Chondrocyte (in vitro differentiated cells): Measurements from ENCODE around the gene TMEM250. TPM values are rescaled to one million over a fixed set of nuclear protein-coding genes. Genes with fewer than 3 reads are reported as not detected.

Experiments used
- DNase-seq: peaks from one replicate; pipeline ENCODE4 v3.0.0; 2021; ENCODE audit warnings: mixed read lengths, low spot score
- H3K27ac Mint-ChIP-seq: one replicate; pipeline ENCODE4 v1.8.0; 2021; ENCODE audit warnings: mild to moderate bottlenecking, moderate library complexity, mixed read lengths; ENCODE audit not compliant: unreplicated experiment
- H3K27me3 Mint-ChIP-seq: 2 replicates; pipeline ENCODE4 v1.8.0; 2021; ENCODE audit warnings: low read depth, mixed read lengths
- H3K36me3 Mint-ChIP-seq: 2 replicates; pipeline ENCODE4 v1.8.0; 2021; ENCODE audit warnings: low read depth, mixed read lengths
- H3K4me1 Mint-ChIP-seq: 2 replicates; pipeline ENCODE4 v1.8.0; 2021; ENCODE audit warnings: low read depth, mild to moderate bottlenecking, mixed read lengths
- H3K4me3 Mint-ChIP-seq: one replicate; pipeline ENCODE4 v1.8.0; 2021; ENCODE audit warnings: mild to moderate bottlenecking, moderate library complexity, mixed read lengths; ENCODE audit not compliant: unreplicated experiment
- H3K9me3 Mint-ChIP-seq: 2 replicates; pipeline ENCODE4 v1.8.0; 2021; ENCODE audit warnings: low read depth, mixed read lengths
- total RNA-seq: library from RNA; stranded (reverse); gene quantifications from 3 replicates; pipeline ENCODE4 v1.2.1, GENCODE V29; 2021
- TF ChIP-seq, protein P1 (sequence below): fragments of 200-600 bp; sonication (generic); IDR thresholded peaks from 2 replicates; pipeline ENCODE4 v1.5.0; 2021; ENCODE audit warnings: antibody characterized with exemption, mild to moderate bottlenecking, moderate library complexity

The TMEM250 gene
- total RNA-seq, 1 donor from 2014 or later = 37.3 TPM

DNA sequence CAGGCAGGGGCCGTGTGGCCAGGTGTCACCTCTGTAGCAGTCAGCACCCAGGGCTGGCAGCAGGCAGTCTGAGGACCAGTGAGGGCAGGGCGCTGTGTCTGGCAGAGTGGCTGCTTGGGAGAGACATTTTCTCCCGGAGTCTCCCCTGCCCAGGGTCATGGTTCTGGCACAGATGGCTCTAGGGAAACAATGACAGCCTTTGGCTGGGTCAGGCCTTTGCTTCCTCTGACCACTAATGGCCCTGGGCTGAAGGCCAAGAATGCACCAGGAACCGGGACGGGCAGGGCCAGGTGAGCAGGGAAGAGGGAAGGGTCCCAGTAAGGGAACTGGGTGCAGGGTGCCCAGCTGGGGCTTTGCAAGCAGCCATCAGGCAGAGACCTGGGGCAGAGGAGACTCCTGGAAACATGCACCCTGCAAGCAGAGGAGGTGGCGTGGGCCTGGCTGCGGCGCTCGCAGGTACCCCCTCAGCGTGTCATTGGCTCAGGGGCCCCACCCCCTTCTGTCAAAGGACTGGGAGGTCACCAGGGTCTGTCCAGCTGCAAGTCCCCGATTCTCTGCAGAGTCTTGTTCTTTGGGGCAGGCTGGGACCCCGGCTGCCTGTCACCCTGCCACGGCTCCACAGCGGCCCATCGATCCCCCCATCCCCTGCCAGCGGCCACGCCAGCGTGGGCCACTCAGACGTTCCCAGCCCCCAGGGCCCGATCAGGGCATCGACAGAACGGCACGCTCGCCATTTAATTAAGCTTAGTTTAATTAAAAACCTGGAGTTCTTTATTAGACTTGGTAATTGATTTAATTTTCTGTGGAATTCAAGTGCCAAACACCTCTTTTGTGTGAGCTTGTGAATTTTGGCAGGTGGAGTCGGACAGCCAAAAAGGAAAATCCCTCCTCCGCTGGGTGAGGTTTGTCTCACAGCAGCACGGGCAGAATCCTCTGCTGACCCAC lies 18.9 kb upstream of the TMEM250 start:
- H3K4me1 Mint-ChIP-seq = peaks cover 6% of the 10 kb centered on the region

DNA sequence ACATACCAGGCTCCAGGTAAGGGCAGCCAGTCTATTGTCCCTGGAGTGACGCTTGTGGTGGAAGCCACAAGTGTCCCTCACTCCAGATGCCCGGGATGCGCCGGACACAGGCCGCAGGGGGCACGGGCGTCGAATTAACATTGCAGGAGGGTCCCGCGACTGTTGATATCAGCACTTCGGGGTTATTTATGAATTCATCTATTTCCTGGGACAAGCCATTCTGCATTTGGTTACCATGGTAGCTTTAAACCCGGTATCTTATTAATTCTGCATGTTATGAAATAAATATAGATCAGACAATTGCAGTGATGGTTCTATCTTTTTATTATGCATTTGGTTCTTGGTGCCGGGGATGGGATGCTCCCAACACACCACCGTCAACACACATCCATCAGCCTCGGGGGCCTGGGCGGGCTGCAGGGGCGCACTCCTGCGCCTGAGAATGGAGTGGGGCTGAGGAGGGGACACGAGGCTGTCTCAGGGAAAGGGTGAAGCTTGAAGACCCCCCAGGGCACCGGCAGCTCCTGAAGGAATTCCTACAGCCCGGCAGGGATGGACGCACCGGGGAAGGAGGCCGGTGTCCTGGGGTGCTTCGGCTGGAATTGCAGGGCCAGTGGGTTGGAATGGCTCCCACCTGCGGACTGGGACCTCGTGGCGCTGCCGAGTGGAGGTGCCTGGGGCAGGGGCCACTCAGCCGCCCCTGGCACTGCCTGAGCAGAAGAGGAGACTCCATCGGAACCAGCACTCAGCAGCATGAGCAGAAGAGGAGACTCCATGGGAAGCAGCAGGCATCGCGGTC lies 17.7 kb upstream of the TMEM250 start:
- H3K4me3 Mint-ChIP-seq = no peak overlapping the region
- DNase-seq = no peak
- H3K27ac Mint-ChIP-seq = no peak overlapping the region
- H3K36me3 Mint-ChIP-seq = no peaks in the 10 kb centered on the region
- H3K9me3 Mint-ChIP-seq = no peaks in the 10 kb centered on the region
- H3K4me1 Mint-ChIP-seq = peaks cover 6% of the 10 kb centered on the region
- H3K27me3 Mint-ChIP-seq = peaks cover 36% of the 10 kb centered on the region
- TF ChIP-seq, protein P1, sequence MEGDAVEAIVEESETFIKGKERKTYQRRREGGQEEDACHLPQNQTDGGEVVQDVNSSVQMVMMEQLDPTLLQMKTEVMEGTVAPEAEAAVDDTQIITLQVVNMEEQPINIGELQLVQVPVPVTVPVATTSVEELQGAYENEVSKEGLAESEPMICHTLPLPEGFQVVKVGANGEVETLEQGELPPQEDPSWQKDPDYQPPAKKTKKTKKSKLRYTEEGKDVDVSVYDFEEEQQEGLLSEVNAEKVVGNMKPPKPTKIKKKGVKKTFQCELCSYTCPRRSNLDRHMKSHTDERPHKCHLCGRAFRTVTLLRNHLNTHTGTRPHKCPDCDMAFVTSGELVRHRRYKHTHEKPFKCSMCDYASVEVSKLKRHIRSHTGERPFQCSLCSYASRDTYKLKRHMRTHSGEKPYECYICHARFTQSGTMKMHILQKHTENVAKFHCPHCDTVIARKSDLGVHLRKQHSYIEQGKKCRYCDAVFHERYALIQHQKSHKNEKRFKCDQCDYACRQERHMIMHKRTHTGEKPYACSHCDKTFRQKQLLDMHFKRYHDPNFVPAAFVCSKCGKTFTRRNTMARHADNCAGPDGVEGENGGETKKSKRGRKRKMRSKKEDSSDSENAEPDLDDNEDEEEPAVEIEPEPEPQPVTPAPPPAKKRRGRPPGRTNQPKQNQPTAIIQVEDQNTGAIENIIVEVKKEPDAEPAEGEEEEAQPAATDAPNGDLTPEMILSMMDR = no peak

More for the DNA sequence above, 18.9 kb upstream of the TMEM250 start:
- Mint-ChIP-seq H3K9me3 (no peaks in the 10 kb centered on the region), H3K27ac (no peak overlapping the region), H3K4me3 (no peak overlapping the region), H3K36me3 (no peaks in the 10 kb centered on the region), H3K27me3 (peaks cover 31% of the 10 kb centered on the region)
- no peak for DNase-seq
- TF ChIP-seq, protein P1 = no peak

DNA sequence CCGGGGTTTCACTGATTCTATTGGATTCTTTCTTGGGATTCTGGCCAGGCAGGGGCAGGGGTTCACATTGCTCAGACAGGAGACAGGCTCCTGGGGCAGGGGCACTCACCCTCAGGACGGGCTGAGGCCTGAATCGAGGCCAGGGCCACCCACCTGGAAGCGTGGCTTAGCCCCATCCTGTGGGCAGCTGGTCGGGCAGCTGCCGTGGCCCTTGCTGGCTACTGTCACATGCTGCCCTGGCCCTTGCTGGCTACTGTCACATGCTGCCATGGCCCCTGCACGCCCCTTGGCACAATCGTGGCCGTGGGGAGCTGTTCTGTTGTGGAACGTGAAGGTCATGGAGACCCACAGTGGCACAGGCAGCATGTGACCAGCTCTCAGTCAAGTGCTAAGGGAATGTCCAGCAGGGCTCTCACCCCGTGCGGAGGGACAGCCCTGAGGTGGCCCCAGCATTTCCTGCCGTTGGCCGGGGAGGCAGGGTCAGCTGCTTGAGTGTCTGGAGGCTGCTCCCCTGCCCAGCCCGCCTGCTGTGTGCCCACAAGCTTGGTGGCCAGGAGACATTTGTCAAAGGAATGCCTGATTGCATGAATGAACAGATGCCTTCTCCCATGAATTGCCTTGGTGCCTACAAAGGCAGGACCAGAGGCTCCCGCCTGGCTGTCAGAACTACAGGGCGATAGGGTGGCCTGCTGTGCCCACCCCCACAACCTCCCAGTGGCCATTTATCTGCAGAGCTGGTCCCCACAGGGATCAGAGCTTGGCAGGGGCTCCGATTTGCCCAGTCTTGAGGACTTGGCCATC lies 16.9 kb upstream of the TMEM250 start:
- TF ChIP-seq, protein P1 = no peak
- Mint-ChIP-seq H3K4me1 (peaks cover 6% of the 10 kb centered on the region), H3K27me3 (peaks cover 39% of the 10 kb centered on the region), H3K36me3 (no peaks in the 10 kb centered on the region), H3K9me3 (no peaks in the 10 kb centered on the region), H3K27ac (no peak overlapping the region), H3K4me3 (no peak overlapping the region)
- DNase-seq = no peak

DNA sequence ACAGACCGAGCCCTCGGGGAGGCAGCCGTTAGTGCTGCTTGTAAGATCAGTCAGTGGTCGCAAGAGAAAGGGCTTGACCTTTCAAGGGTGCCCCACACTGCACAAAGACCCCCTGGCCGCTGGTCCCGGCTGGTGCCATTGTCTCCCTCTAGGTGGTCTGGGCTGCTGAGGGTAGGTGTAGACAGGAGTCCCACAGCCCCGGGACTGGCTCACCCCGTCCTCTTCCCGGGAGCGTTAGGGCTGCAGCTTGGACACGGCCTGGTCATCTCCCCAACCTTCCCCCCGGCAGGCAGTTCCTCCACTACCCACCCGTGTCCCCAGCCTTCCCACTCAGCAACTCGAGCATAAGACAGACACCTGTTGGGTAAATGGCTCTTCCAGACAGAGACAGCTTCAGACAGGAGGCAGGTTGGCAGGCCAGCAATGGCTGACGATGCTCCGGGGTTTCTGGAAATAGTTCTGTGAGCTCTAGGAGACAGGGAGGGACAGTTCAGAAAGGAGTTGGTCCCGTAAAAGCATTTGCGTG lies 15.3 kb upstream of the TMEM250 start:
- Mint-ChIP-seq H3K27ac (no peak overlapping the region), H3K27me3 (peaks cover 44% of the 10 kb centered on the region), H3K4me1 (peaks cover 6% of the 10 kb centered on the region), H3K4me3 (peak overlapping the region; percentile 64), H3K9me3 (no peaks in the 10 kb centered on the region), H3K36me3 (no peaks in the 10 kb centered on the region)
- no peak for DNase-seq
- TF ChIP-seq, protein P1 = no peak
